Neural crest cell (in vitro differentiated cells): ENCODE measurements around the gene G6PC3. TPM values are rescaled to one million over a fixed set of nuclear protein-coding genes. Genes with fewer than 3 reads are reported as not detected.
A peak's percentile ranks its signal among the peaks of the same experiment; 100 is the strongest.
"Not testable (repeated sequence)": the region's sequence is repeated elsewhere in the genome, so short reads cannot be mapped to it uniquely, and the experiment has no call there.

Experiments
- DNase-seq: peaks from one replicate; pipeline ENCODE4 v3.0.0; 2021; ENCODE audit warnings: low read depth, mixed read lengths, low spot score
- H3K27ac Mint-ChIP-seq: one replicate; pipeline ENCODE4 v1.8.0; 2021; ENCODE audit warnings: mild to moderate bottlenecking, mixed read lengths; ENCODE audit not compliant: unreplicated experiment
- H3K27me3 Mint-ChIP-seq: 2 replicates; pipeline ENCODE4 v1.8.0; 2021; ENCODE audit warnings: low read depth, mild to moderate bottlenecking, mixed read lengths
- H3K36me3 Mint-ChIP-seq: 2 replicates; pipeline ENCODE4 v1.8.0; 2021; ENCODE audit warnings: low read depth, mild to moderate bottlenecking, mixed read lengths
- H3K4me1 Mint-ChIP-seq: 2 replicates; pipeline ENCODE4 v1.8.0; 2021; ENCODE audit warnings: mixed read lengths
- H3K4me3 Mint-ChIP-seq: one replicate; pipeline ENCODE4 v1.8.0; 2021; ENCODE audit warnings: mild to moderate bottlenecking, mixed read lengths
- H3K9me3 Mint-ChIP-seq: 2 replicates; pipeline ENCODE4 v1.8.0; 2021; ENCODE audit warnings: mixed read lengths
- long read RNA-seq: library from polyadenylated mRNA; unstranded; transcript quantifications from one replicate; pipeline ENCODE4 v2.0.0, GENCODE V29; 2020
- total RNA-seq: library from RNA; stranded (reverse); gene quantifications from 2 replicates; pipeline ENCODE4 v1.2.1, GENCODE V29; 2021
- TF ChIP-seq, protein P1 (sequence below): fragments of 200-600 bp; sonication (generic); conservative IDR thresholded peaks from 2 replicates; pipeline ENCODE4 v1.5.0; 2021; ENCODE audit warnings: antibody characterized with exemption, mild to moderate bottlenecking

Gene G6PC3, protein sequence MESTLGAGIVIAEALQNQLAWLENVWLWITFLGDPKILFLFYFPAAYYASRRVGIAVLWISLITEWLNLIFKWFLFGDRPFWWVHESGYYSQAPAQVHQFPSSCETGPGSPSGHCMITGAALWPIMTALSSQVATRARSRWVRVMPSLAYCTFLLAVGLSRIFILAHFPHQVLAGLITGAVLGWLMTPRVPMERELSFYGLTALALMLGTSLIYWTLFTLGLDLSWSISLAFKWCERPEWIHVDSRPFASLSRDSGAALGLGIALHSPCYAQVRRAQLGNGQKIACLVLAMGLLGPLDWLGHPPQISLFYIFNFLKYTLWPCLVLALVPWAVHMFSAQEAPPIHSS
- 81.1 and 88.6 TPM in 2 replicates for total RNA-seq
- long read RNA-seq, partial matches to known transcripts: 0 of 1 reads
- long read RNA-seq, other reads (novel, unspliced or antisense): 0 of 1 reads

GRCh38 chr17:44070455-44071197 is at the start of gene G6PC3:
Gene G6PC3, plus strand, starts transcription at chr17:44070735. Its CDS starts 231 bp downstream, at chr17:44070966.
- DNase-seq: peak; percentile 96
- Mint-ChIP-seq H3K27me3 (no peaks in the 10 kb centered on the region), H3K27ac (peak within 1 kb of the TSS; percentile 99), H3K4me1 (peaks cover 40% of the 10 kb centered on the region), H3K4me3 (peak within 1 kb of the TSS; percentile 94), H3K36me3 (no peaks in the 10 kb centered on the region), H3K9me3 (no peaks in the 10 kb centered on the region)
- TF ChIP-seq, protein P1, sequence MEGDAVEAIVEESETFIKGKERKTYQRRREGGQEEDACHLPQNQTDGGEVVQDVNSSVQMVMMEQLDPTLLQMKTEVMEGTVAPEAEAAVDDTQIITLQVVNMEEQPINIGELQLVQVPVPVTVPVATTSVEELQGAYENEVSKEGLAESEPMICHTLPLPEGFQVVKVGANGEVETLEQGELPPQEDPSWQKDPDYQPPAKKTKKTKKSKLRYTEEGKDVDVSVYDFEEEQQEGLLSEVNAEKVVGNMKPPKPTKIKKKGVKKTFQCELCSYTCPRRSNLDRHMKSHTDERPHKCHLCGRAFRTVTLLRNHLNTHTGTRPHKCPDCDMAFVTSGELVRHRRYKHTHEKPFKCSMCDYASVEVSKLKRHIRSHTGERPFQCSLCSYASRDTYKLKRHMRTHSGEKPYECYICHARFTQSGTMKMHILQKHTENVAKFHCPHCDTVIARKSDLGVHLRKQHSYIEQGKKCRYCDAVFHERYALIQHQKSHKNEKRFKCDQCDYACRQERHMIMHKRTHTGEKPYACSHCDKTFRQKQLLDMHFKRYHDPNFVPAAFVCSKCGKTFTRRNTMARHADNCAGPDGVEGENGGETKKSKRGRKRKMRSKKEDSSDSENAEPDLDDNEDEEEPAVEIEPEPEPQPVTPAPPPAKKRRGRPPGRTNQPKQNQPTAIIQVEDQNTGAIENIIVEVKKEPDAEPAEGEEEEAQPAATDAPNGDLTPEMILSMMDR: no peak

DNA sequence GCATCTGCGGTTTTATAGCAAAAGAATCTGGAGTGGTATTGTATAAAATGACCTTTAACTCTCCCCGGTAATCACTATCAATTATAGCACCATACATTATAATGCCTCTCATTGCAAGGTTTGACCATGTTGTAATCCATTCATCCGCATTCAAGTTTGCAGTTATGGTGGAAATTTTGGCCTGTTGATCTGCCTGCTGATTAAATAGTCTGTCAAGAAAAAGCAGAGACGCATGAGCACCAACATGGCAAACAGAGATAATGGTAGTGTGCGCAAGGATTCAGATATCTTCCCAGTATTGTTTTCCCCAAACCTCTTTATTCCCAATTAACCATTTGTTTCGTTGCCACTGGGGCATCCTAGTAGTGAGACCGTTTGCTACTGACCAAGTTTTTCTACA is 49.3 kb upstream of the G6PC3 start:
- not testable (repeated sequence) for H3K9me3 Mint-ChIP-seq, H3K36me3 Mint-ChIP-seq, H3K27ac Mint-ChIP-seq, DNase-seq, H3K4me1 Mint-ChIP-seq, H3K4me3 Mint-ChIP-seq, H3K27me3 Mint-ChIP-seq

DNA sequence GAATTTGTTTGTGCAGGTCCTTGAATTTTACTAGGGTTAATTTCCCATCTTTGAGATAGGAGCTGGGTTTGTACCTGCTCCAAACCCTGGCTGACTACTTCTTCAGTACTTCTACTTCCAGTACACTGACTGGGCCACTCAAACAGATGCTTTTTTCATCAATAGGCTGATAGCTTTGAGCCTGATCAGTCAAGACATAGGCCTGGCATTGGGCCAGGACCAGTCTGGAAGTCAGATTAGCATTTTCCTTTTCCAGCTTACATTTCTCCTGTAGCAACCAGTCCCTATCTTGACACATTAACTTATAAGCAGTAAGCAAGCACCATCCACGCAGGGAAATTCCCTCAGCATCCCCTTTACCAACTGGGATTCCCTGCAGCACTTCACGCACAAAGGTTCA is 48.3 kb upstream of the G6PC3 start:
- TF ChIP-seq, protein P1: no peak
- Mint-ChIP-seq H3K27me3 (no peaks in the 10 kb centered on the region), H3K36me3 (no peaks in the 10 kb centered on the region), H3K4me3 (no peak overlapping the region), H3K27ac (no peak overlapping the region), H3K4me1 (no peaks in the 10 kb centered on the region), H3K9me3 (no peaks in the 10 kb centered on the region)
- DNase-seq: no peak

GRCh38 chr17:44023545-44024270 is 46.8 kb upstream of the G6PC3 start:
- no peak for DNase-seq
- H3K4me1 Mint-ChIP-seq: no peaks in the 10 kb centered on the region
- no peak overlapping the region for H3K27ac Mint-ChIP-seq
- no peak overlapping the region for H3K4me3 Mint-ChIP-seq
- no peaks in the 10 kb centered on the region for H3K36me3 Mint-ChIP-seq
- H3K27me3 Mint-ChIP-seq: no peaks in the 10 kb centered on the region
- no peaks in the 10 kb centered on the region for H3K9me3 Mint-ChIP-seq
- TF ChIP-seq, protein P1: no peak

DNA sequence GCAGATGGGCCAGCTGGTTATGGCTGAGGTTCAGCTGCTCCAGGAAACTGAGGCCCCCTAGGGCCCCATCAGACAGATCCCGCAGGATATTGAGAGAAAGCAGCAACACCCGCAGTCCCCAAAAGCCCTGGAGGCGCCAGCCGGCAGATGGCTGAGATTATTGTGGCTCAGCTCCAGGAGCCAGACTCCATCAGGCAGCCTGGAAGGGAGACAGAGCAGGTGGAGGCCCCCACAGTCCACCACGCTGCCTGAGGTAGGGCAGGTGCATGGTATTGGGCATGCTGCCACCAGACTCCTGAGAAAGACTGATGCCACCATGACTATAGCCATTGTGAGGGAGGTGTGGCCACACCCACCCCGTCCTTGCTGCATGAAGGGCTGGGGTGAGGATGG is 46.3 kb upstream of the G6PC3 start:
- TF ChIP-seq, protein P1: no peak
- H3K4me3 Mint-ChIP-seq: no peak overlapping the region
- DNase-seq: no peak
- no peaks in the 10 kb centered on the region for H3K9me3 Mint-ChIP-seq
- no peaks in the 10 kb centered on the region for H3K27me3 Mint-ChIP-seq
- no peak overlapping the region for H3K27ac Mint-ChIP-seq
- no peaks in the 10 kb centered on the region for H3K4me1 Mint-ChIP-seq
- H3K36me3 Mint-ChIP-seq: no peaks in the 10 kb centered on the region
